NOMO-1 (cell line): ENCODE results near the gene PPP1R1B.

ENCODE experiments used
- DNase-seq, 2 experiments: peaks; one replicate each; lab custom pipeline; 2025; ENCODE audit not compliant: unreplicated experiment in 2 of 2; lab: John Stamatoyannopoulos, UW

Gene PPP1R1B

DNA sequence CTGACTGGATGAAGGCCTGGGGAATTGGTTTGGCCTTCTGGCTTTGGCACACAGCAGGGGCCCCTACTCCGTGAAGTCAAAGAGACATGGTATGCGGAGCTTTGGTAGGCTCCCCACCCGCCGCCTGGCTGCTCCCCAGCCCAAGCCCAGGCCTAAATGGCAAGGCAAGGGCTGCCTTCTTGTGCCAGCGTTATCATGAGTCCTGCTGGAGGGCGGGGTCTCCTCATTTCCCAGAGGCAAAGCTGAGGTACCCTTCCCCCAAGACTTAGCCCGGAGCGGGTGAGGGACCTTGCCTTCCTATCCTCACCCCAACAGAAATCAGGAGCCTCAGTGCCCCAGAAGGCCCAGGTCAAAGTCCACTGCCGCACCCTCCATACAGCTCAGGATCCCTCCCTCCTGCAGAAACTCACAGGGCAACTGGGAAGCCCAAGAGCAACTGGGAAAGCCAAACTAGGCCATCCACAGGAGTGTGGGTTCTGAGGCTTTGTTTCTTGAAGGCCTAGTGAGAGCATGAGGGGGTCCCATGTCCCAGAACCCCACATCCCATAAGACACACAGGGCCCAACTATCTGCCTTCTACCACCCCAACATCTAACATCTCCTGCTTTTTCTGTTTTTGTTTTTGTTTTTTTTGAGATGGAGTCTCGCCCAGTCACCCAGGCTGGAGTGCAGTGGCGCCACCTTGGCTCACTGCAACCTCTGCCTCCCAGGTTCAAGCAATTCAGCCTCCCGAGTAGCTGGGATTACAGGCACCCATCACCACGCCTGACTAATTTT lies 51.8 kb downstream of the PPP1R1B start:
- no peak for DNase-seq

DNA sequence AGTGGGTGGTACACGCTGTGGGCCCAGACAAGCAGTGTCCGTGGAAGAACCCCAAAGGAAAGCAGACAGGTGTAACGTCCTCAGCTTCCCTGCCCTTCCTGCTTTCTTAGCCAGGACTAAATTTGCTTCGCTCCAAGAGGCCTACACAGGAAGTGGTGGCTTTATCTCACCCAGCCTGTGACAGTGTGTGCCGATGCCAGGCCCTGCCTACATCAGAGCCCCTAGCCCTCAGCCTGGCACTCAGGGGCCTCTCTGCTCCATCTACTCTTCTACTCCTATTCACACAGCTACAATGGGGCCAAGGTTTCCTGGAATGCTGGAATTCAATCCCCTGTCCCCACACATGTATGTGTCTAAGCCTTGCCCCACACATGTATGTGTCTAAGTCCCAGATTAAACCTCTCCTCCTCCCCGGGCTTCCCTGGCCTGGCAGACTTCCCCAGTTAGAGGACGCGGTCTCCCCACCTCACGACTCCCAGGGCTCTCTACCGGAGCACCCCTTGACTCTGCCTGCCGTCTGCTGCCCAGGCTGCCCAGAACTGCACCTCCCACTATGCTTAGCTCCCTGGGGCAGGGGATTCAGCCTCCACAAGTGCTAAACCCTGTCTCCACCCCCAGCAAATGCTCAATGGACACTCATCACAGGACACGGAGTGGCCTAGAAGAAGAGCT lies 52.9 kb downstream of the PPP1R1B start:
- DNase-seq, result no peak

DNA sequence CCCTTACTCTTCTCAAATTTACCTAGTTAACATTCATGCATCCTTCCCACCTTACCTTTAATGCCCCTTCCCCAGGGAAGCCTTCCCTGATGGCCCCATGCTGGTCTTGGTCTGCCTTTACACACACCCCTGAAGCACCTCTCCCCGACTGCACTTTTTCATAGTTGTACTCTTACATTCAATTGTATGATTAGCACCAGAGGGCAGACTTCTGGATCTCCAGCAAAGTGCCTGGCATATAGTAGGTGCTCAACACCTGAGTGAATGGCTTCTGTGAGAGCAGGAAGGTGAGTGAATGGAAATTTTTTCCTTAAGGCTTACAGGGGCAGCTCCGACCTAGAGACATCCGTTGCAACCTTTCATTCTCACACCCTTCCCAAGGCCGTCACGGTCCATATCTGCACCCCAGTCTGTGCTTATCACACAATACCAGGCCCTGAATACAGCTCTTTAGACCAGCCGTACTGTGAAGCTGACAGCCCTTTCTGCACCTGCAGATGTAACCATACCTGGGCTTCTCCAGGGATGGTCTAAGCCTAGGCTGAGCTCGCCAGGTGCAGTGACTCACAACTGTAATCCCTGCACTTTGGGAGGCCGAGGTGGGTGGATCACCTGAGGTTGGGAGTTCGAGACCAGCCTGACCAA lies 56.7 kb downstream of the PPP1R1B start:
- no peak for DNase-seq

DNA sequence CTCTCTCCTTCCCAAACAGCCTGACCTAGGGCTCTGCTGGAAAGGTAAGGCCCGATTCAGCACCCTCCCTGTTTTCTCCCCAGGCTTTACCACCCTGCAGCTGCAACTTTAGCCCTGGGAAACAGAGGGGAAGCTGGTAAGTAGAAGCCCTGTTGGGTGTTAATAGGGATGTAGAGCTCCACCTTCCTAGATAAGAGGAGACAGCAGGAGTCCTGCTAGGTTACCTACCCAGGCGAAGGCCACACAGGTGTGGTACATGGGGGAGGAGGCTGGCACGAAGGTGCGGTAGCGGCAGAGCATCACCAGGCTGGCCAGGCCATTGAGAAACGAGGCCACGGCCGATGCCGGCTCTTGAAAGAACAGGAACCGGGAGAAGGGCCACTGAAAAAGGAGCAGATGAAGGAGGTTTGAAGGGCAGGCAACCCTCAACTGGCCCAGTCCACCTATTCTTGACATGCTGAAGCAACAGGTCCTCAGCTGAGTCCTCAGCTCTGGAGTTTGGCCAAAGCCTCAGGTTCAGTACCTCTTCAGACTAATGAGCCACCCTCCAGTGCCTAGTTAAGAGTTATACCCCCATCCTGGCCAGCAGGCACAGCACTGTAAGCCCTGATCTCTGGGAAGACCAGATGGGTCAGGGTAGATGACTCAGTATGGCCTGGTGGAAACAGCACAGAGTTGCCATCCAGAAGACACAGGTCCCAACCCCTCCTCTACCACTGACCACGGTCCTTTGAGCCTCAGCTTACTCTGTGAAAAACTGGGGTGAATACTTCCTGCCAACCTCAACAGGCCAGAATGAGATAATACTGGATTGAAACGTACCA lies 57.8 kb downstream of the PPP1R1B start:
- DNase-seq, result no peak
